SW 1271 (cell line): Measurements from ENCODE around the gene ZNF831.

Experiments
- DNase-seq, 2 experiments: peaks; one replicate each; lab custom pipeline; 2025; lab: John Stamatoyannopoulos, UW

ZNF831 gene

DNA sequence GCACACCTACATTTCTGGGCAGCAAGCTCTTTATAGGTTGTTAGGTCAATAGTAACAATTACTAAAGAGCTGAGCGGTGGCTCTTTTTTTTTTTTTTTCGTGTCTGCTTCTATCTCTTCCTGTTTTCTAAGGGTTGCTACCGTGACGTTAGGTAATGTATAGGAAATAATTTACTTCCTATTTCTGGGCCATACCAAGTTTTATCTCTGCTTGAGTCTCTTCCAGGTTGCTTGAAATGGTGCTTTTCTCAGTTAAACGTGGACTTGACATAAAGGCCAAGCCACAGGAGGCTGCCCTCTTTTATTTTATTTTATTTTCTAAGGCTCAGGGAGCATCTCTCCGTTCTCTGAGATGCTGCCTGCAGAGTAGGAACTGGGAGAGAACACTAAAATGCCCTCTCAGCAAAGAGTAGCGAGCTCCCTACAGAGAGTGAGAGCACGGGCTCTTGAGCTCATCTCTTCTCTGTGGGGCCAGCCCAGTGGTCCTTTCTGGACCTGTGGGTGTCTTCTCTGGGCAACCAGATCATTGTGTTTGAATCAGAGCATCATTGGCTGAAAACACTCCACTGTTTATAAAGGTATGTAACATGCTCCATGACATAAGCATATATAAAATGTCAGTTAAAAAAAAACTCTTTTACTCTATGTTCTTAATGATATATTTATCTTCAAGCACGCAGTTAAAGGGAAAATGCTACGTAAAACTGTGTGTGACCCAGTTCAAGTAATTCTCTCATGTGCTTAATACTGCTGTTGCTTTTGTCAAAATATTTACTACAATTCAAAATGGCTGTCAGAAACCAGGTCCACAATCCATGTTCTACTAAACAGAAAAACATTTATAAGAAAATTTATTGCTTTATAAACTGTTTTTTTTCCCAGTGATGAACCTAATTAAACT lies at the start of gene ZNF831:
Gene ZNF831 (plus strand): TSS at position 191 of the 900 bp plus-strand sequence. CDS start 27,199 bp downstream, outside the sequence.
- DNase-seq: no peak

DNA sequence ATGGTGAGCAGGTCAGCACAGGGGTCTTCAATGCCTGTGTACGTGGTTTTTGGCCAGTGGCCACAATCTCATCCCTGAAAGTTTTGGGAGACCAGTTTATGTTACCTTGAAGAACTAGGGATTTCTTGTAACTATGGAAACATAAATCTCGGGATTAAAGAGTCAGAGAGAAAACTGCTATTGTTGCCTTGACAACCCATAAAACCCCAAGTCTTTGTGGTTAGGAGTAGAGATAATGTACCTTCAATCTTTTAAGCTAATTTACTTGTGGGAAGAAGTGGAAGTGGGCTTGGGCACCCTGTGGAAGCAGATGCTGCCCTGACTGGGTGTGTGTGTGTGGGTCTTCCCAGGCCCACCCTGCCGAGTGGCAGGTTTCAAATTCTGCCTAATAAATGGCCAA lies 46.1 kb upstream of the ZNF831 start:
- no peak for DNase-seq

DNA sequence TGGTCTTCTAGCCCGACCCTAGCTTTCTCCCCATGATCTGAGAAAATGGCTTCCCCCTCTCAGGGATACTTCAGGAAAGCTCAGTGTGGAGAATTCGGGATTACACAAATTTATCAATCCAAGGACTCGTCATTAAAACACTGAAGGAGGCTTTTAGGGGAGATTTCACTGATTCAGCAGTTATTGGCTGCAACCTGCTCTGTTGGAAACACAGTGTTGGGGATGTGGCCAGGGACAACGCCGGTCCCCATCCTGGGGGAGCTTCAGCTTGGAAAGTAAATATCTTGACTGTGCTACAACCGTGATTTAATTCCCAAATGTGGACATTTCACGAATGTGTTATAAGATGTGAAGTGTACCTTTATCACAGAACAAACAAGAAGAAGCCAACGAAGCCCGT lies 44.8 kb upstream of the ZNF831 start:
- no peak for DNase-seq

DNA sequence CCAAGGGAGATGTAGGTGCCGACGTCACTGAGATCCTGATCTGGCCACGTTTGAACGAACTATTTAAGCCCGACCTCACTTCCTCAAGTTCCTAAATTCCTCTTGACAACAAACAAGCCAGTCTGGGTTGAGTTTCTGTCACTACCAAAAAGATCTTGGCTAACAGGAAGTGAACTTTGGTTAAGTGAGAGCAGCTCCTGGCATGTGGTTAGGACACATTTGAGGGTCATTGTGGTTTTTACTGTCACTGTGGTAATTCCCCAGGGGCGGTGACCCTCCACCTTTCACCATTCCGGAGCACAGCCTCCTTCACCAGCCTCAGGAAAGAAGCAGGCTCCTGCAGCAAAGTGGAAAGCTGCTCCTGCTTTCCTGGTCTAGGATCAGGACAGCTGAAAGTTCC lies 43.1 kb upstream of the ZNF831 start:
- DNase-seq: no peak

GRCh38 chr20:59120919-59121318 lies 42.7 kb upstream of the ZNF831 start:
- no peak for DNase-seq

DNA sequence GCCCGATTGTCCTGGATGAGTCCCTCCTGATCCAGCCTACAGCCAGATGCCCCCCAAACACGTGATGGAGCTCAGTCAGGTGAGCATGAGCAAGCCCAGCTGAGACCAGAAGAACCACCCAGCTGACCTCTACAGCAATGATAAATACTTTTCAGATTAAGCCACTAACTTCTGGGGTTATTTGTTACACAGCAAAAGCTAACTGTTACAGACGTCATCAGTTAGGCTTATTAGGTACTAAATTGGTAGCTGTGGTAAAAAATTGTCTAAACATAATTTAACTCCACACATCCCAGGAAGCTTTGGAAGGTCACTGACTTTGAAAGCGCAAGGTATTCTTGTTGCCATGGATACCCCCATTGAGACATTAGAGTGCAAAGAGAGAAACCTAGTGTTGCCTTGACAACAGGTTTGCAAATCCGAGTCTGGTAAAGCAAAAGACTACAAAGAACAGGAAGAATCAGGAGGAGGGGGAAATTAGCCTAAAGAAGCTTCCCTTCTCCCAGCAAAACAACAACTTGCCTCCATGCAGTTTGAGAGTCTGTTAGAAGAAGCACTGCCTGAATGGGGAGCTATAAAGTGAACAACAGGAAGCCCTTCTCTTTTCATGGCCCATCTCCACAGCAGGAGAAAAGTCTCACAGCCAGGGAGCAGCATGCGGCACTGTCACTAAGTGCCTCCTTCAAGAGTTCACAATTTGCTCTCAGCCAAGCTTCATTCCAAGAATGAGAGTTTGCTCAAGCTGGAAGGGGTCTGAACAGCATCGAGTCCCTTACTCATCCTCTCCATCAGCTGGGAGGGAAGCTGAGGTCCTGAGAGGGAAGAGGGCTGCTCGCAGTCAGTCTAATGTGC lies 41.7 kb upstream of the ZNF831 start:
- no peak for DNase-seq

GRCh38 chr20:59122566-59122919 lies 41.1 kb upstream of the ZNF831 start:
- DNase-seq: no peak

DNA sequence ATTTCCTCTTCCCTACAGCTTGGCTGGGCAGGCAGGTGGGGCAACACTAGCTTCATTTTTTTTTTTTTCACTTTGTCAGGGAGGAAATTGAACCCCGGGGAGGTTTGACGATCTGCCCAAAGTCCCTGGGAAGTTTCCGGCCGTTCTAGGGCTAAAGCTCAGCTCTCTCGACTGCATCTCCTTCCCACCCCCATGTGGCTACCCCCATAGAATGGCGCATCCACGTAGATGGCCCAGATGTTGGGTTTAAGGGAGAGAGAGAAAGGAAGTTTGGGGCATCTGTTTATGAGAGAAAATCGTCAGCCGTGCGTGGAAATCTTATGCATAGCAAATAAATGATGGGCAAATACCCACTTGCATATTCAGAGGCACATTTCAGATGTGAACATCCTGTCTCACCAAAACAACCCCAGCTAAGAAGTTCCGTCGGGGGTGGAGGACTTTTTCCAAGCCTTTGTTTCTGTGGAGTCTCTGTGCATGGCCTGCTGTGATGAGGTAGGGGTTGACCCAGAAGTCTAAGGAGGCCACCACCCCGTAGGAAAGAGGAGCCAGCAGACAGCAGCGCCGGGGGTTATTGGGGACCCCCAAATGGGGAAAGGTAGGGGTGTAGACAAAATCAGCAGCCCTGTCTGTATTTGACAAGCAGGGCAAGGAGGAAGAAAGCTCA lies 40.5 kb upstream of the ZNF831 start:
- DNase-seq: no peak

DNA sequence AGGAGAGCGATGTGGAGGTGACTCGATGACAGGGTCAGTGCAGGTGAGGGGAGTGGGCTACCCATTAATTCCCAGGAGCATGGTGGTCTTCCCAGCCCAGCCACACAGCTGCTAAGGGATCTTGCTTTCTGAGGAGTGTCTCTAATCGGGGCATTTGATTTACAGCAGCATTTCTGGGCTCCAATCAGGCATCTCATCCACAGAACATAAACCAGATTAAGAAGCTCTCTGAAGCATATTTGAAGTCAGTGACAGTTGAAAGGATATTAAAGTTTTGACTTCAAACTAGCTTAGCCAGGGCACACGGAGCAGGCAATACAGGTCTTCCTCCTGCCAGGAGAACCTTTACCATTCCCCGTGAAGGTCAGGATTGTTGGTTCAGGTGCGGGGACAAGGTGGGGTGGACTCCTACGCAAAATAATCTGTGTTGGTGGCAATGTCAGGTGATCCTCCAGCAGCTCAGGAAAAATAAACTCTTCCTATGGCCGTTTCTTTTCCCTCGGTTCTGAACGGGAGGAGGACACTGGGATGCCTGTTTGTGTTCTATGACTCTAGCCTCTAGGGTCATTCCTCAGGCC lies 39.9 kb upstream of the ZNF831 start:
- DNase-seq: no peak

DNA sequence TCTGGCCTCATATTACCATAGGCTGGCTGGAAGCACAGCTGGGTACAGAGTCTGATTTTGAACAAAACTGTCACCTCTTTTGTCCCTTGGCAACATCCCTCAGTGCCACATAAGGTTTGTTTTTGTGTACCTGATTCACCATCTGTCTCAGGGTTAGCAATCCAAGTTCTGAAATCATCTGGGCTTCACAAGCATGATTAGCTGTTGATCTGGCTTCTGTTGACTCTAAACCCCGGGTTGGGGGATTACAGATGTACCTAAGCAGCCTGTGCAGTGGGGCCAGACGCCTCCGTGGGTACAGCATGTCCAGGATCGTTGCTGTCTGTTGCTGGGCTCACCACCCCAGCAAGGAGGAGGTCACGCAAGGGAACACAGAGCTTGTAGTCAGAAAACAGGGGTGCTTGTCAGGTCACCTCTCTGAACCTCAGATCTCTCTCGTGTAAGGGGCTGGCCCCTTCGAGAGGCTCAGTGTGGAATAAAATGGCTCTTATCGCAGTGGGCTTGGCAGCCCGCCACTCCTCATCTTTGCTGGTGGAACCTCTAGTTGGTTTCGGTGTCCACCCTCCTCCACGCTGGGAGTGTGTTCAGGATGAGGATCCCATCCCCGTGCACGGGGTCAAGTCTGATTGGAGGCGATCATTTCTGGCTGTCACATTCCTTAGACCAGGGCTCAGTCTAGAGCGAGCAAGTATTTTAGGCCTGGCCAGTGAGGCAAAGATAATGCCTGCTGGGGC lies 39.2 kb upstream of the ZNF831 start:
- no peak for DNase-seq

DNA sequence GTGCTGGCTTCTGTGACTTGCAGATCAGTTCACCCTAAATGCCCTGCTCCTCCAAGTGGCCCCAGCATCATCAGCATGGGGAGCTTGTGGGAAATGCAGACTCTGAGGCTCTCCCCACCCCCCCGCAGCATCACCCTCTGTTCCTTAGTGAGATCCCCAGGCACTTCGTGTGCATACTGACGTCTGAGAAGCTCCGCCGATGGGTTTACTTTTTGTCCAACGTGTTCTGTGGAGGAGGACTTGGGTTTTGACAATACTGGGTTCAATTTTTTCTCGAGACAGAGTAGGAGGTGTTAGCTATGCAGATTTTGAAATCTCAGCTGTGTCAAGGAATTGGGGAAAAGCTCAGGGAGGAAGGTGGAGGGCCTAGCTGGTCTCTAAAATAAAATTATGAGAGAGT lies 38.3 kb upstream of the ZNF831 start:
- DNase-seq: no peak

- DNase-seq: no peak
Observed at GRCh38 chr20:59125836-59126235, 37.8 kb upstream of the ZNF831 start.

DNA sequence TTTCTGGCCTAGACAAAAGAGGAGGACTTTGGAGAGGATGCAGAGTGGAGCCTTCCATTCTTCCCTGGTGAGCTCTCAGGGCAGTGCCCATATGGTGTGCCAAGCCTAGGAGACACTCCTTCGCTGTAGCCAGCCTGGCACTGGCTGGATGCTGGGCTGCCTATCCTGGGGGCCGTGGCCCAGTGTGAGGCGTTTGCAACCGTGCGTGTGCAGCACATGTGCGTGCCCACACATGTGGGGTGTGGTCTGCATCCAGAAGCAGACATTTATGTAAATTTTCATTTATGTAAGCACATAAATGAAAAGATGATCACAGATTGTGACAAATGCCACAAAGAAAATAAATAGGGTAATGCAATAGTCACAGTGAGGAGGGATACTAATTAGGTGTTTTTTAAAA lies 35.8 kb upstream of the ZNF831 start:
- no peak for DNase-seq

DNA sequence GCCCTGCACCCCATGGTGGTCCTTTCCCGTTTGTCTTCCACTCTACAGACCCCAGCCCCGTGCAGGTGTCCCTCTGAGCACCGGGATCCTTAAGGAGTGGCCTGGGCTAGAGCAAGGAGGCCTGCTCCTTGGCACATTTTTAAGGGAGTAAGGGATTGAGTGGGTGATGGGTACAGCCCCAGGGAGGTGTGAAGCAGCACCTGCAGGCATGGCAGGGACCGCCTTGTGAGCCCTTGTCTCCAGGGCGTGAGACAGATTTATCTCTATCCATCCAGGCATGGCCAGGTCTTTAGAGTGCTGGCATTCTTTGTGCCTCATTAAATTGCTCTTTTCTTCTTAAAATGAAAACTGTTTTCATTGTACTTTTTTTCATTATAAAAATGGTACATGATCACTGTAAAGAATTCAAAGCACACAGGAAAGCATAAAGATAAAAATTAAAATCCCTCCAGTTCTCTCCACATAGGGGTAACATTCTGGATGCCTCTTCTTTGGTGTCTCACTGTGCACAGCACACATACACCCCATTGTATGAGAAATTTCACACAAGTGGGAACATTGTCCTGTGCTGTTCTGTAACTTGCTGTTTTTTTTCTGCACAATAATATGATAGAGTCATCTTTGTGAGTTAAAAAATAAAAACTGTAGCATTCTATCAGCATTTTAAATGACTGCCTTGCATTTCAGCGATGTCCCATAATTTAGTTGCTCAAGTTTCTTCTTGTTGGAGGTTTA lies 31.9 kb upstream of the ZNF831 start:
- DNase-seq: no peak

GRCh38 chr20:59134182-59134581 lies 29.4 kb upstream of the ZNF831 start:
- no peak for DNase-seq

- no peak for DNase-seq
Observed at GRCh38 chr20:59135093-59135492, 28.5 kb upstream of the ZNF831 start.

- DNase-seq: no peak
Observed at GRCh38 chr20:59136027-59136426, 27.6 kb upstream of the ZNF831 start.

DNA sequence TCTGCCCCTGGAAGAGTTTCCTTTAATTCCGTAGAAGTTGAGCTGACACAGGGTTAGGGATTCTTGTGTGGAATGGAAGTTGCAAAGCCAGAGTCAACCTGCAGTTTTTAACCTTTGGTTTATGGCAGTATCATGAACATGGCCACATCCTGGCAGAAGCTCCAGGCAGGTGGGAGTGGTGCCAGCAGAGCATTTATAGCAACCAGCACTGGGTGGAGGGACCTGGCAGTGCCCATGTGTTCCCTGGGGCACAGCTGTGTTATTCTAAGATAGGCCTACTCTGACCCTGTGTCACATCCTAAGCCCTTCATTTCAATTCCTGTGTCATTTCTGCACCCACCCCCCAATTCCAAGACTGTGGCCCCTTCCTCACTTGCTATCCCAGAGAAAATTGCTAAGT lies 26.1 kb upstream of the ZNF831 start:
- no peak for DNase-seq

DNA sequence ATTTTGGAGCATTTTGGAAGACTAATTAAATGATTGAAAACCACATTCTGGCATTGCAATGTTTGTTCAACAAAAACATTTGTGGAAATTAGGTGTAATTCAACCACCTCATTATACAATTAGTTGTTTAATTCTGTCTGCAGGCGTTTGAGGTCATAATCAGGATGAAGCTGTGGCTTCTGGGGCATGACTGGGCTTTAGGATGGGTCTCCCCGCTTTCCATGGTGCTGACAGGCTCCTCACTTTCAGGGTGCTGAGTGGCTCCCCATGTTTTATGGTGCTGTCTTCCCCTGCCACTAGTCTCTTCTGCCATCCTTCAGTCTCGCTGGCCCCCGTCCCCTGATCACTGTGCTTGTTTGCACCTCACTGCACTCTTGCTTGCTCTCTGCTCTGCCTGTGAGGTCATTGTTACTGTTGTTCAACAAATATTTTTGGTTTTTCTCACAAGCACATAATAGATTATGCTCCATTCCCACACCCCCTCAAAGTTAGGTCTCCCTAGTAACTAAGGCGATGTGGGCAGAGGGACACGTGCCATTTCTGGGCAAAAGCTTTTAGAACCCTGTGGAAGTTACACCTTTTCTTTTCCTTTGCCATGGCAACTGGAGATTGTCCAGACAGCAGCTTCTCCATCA lies 25.4 kb upstream of the ZNF831 start:
- no peak for DNase-seq

DNA sequence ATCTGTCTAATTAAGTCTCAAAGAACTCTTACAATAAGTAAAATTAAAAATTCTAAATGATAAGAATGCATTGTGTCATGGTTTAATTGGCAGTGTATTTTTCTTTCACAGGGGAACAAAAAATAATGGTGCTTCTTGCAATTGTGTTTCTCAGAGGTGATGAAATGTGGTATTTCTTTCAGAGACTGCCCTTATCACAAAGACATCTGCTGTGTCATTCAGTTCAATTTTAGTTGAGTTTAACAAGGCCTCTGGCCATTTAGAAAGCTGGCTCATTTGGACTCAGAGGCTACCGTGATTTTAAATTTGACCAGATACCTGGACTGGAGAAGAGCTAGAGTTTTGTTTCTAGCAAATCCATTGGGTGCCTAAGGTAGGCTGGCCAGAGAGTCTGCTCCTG lies 23.6 kb upstream of the ZNF831 start:
- DNase-seq: no peak
